HEK293T (cell line): ENCODE data around the gene RUSC1.

ENCODE experiments used
- FOXA1 ChIP-seq: fragments of 450-650 bp; IDR thresholded peaks from 2 replicates; pipeline ENCODE4 v1.6.1; 2016; ENCODE audit warnings: mild to moderate bottlenecking
- FOXM1 ChIP-seq: fragments of 450-650 bp; IDR thresholded peaks from 2 replicates; pipeline ENCODE4 v1.6.1; 2017; ENCODE audit warnings: mild to moderate bottlenecking, borderline replicate concordance
- TARDBP ChIP-seq: fragments of 450-650 bp; IDR thresholded peaks from 2 replicates; pipeline ENCODE4 v1.6.1; 2016
- TF ChIP-seq, protein P1 (sequence below): fragments of 450-650 bp; IDR thresholded peaks from 2 replicates; pipeline ENCODE4 v1.6.1; 2016

DNA sequence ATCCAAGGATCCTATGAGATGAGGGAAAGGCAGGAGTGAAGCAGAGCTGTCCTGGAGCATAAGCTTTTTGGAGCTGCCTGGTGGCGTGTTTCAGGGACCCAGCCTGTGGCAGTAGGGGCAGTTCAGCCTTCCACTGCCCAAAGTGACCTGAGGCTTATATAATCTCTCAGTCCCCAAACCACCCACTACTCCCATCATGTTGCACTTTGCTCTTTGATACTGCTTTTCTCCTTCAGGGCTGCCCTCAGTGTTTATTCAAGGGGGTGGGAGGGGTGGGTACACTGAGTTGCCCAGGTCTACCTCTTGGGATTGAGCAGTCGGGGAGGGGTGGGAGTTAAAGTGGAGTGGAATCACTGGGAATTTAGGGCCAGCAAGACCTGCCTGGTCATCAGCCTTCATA, 34.1 kb upstream of the RUSC1 start:
- TF ChIP-seq FOXM1 (no peak), FOXA1 (no peak), TARDBP (no peak)
- TF ChIP-seq, protein P1, sequence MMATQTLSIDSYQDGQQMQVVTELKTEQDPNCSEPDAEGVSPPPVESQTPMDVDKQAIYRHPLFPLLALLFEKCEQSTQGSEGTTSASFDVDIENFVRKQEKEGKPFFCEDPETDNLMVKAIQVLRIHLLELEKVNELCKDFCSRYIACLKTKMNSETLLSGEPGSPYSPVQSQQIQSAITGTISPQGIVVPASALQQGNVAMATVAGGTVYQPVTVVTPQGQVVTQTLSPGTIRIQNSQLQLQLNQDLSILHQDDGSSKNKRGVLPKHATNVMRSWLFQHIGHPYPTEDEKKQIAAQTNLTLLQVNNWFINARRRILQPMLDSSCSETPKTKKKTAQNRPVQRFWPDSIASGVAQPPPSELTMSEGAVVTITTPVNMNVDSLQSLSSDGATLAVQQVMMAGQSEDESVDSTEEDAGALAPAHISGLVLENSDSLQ, result no peak
